HG03565 (cell line): Measurements from ENCODE around the gene PSMA7.

ENCODE experiments used
- ATAC-seq: cut with Tn5 transposase; IDR thresholded peaks from one replicate; pipeline ENCODE4 v1.9.1; 2021; ENCODE audit warnings: mild to moderate bottlenecking, moderate library complexity; ENCODE audit not compliant: unreplicated experiment

Gene PSMA7

GRCh38 chr20:62096421-62097380, 46.5 kb downstream of the PSMA7 start:
- no peak for ATAC-seq

DNA sequence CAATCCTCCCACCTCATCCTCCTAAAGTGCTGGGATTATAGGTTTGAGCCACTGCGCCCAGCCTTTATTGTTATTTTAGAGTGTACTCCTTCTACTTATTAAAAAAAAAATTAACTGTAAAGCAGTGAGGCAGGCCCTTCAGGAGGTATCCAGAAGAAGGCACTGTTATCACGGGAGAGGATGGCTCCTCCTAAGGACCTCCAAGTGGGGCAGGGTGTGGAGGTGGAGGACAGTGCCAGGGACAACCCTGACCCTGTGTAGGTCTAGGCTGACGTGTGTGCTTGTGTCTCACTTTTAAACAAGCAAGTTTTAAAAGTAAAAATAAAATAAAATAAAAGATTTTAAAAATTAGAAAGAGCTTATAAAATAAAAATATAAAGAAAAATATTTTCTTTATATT, 53.8 kb downstream of the PSMA7 start:
- no peak for ATAC-seq

- ATAC-seq, result no peak
Measured at GRCh38 chr20:62088258-62089127, 54.7 kb downstream of the PSMA7 start.

DNA sequence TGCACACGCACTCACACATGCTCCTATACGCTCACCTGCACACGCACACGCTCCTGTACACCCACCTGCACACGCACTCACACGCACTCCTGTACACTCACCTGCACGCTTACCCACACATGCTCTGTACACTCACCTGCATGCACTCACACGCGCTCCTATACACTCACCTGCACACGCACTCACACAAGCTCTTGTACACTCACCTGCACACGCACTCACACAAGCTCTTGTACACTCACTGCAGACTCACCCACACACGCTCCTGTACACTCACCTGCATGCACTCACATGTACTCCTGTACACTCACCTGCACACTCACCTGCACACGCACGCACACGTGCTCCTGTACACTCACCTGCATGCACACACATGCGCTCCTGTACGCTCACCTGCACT, 55.6 kb downstream of the PSMA7 start:
- ATAC-seq, result no peak

DNA sequence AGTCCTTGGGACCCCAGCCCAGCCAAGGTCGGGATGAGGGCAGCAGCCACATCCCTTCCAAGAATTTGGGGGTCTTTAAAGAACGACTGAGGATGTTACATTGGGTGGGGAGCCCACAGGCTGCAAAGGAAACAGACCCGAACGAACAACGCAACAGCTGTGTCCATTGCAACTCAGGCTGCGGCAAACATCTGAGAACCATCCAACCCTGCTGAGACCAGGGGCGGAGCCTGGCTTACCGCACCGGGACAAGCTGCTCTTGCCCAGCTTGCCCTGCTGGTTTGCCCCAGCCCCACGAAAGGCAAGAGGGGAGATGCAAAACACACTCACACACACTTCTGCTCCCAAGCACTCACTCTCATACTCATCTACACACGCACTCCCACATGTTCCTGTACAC, 56.0 kb downstream of the PSMA7 start:
- no peak for ATAC-seq
